ENCODE data around the gene GAL3ST3.

The GAL3ST3 gene

GRCh38 chr11:66012946-66013761, 35.8 kb downstream of the GAL3ST3 start:
- no peak for TF ChIP-seq CTCF (IDR thresholded peaks at IDR 0.05)

GRCh38 chr11:66012371-66012945, 36.5 kb downstream of the GAL3ST3 start:
- no peak for TF ChIP-seq CTCF (IDR thresholded peaks at IDR 0.05)

GRCh38 chr11:66011785-66012303, 37.1 kb downstream of the GAL3ST3 start, which contains the start of gene CST6:
TSS of gene CST6 (plus strand) at chr11:66012008. CDS start at chr11:66012045, 37 bp downstream.
- no peak for TF ChIP-seq CTCF (IDR thresholded peaks at IDR 0.05)

- no peak for TF ChIP-seq CTCF (IDR thresholded peaks at IDR 0.05)
Measured at GRCh38 chr11:66011239-66011784, 37.6 kb downstream of the GAL3ST3 start.

- TF ChIP-seq CTCF (IDR thresholded peaks at IDR 0.05), result no peak
Measured at GRCh38 chr11:66008468-66009101, 40.4 kb downstream of the GAL3ST3 start.

- TF ChIP-seq CTCF (IDR thresholded peaks at IDR 0.05), result no peak
Measured at GRCh38 chr11:66008095-66008467, 40.9 kb downstream of the GAL3ST3 start.

GRCh38 chr11:66007201-66007634, 41.7 kb downstream of the GAL3ST3 start:
- TF ChIP-seq CTCF (IDR thresholded peaks at IDR 0.05), result no peak

All from LNCAP (cell line).